ENCODE data around the gene CTSS. TPM values are rescaled to one million over a fixed set of nuclear protein-coding genes. Genes with fewer than 3 reads are reported as not detected.

CTSS gene
- total RNA-seq (10 to 100 TPM in 3 of 4 donors, 1 to 10 TPM in 1; 9.7 to 14.5 (median 11.4) TPM), polyA plus RNA-seq (1 to 10 TPM; 2.4 to 4.1 (median 2.5) TPM)
- long read RNA-seq, donor 1, full-length matches to known transcripts, result 10 of 10 reads
- long read RNA-seq, donor 1, partial matches to known transcripts, result 0 of 10 reads
- long read RNA-seq, donor 1, other reads (novel, unspliced or antisense), result 0 of 10 reads
- long read RNA-seq, donor 2, full-length matches to known transcripts, result 5 of 5 reads
- long read RNA-seq, donor 2, partial matches to known transcripts, result 0 of 5 reads
- long read RNA-seq, donor 2, other reads (novel, unspliced or antisense), result 0 of 5 reads

GRCh38 chr1:150765296-150765976 is at the start of gene CTSS:
Gene CTSS, minus strand, starts transcription at chr1:150765778. Its CDS starts 1,015 bp downstream, at chr1:150764763.
- 16 to 19% (median 17%) methylated on average over 4 of the region's 4 CpGs for WGBS, 3 donors
- intact Hi-C loops (cut with DNase I), result no loop called here

GRCh38 chr1:150813028-150813707 is 47.6 kb upstream of the CTSS start:
- Histone ChIP-seq H3K27me3 (ENCODE audit: insufficient read depth in 3 of 3, low read length in 2 of 3) (no peaks in the 10 kb centered on the region), H3K27ac (no peak overlapping the region), H3K36me3 (ENCODE audit: insufficient read depth in 1 of 2, low read depth in 1 of 2) (peaks cover 10 to 86% of the 10 kb centered on the region in 2 donors), H3K4me3 (no peak overlapping the region), H3K4me1 (no peaks in the 10 kb centered on the region), H3K9me3 (no peaks in the 10 kb centered on the region)
- intact Hi-C loops (cut with DNase I), result loop anchor here in 1 of 2 donors (10.0 kb wide), 1 partner anchor 468 kb away; no protein-coding TSS in a partner anchor
- WGBS, 3 donors, result 50 to 59% (median 51%) methylated on average over 5 of the region's 5 CpGs
- peak; percentile 28 to 62 for DNase-seq
- ATAC-seq, result peak in 3 of 4 donors; percentile 64 to 79 (median 72)
- TF ChIP-seq, protein P1, sequence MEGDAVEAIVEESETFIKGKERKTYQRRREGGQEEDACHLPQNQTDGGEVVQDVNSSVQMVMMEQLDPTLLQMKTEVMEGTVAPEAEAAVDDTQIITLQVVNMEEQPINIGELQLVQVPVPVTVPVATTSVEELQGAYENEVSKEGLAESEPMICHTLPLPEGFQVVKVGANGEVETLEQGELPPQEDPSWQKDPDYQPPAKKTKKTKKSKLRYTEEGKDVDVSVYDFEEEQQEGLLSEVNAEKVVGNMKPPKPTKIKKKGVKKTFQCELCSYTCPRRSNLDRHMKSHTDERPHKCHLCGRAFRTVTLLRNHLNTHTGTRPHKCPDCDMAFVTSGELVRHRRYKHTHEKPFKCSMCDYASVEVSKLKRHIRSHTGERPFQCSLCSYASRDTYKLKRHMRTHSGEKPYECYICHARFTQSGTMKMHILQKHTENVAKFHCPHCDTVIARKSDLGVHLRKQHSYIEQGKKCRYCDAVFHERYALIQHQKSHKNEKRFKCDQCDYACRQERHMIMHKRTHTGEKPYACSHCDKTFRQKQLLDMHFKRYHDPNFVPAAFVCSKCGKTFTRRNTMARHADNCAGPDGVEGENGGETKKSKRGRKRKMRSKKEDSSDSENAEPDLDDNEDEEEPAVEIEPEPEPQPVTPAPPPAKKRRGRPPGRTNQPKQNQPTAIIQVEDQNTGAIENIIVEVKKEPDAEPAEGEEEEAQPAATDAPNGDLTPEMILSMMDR (IDR thresholded peaks at IDR 0.05), result peak; percentile 47

More at GRCh38 chr1:150765296-150765976, at the start of gene CTSS:
- no peaks in the 10 kb centered on the region for H3K36me3 ChIP-seq (ENCODE audit: insufficient read depth in 1 of 2, low read depth in 1 of 2)
- no peaks in the 10 kb centered on the region for H3K27me3 ChIP-seq (ENCODE audit: insufficient read depth in 3 of 3, low read length in 2 of 3)
- ATAC-seq (no peak), DNase-seq (no peak)
- peak within 1 kb of the TSS; percentile 50 for H3K4me3 ChIP-seq
- peak within 1 kb of the TSS; percentile 27 for H3K27ac ChIP-seq
- H3K9me3 ChIP-seq, result no peaks in the 10 kb centered on the region
- no peaks in the 10 kb centered on the region for H3K4me1 ChIP-seq
- TF ChIP-seq, protein P1 (IDR thresholded peaks at IDR 0.05), result no peak

DNA sequence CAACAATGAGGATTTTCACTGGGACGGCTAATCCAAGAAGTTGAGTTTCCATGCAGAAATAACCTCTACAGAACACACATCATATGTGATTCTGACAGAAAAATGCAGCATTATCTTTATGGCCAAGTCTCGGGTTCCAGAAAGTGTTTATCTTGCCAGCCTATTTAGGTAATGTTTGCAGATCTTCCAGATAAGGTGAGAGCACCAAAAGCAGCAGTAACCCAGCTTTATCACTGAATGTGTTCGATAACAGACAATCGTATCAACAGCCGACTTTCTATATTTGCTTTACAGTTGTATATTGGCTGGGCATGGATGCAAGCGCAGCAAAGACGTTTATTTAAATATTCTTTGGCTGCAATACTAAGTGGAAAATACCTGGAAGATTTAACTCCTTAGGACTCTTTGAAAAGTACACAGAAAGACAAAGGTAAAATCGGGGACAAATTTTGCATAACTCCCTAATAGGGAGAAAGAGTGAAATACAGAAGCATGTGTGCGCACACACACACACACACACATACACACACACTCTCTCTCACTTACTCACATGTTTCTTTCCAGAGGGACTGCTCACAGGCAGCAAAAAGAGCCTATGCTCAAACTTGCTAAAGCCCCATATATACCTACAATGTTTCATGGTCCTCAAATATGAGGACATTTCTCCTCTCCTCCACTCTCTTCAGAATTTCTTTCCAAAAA is 45.5 kb upstream of the CTSS start:
- no peak overlapping the region for H3K4me3 ChIP-seq
- DNase-seq, result no peak
- H3K27ac ChIP-seq, result no peak overlapping the region
- no peaks in the 10 kb centered on the region for H3K9me3 ChIP-seq
- 78 to 80% (median 79%) methylated on average over 9 of the region's 9 CpGs for WGBS, 3 donors
- H3K27me3 ChIP-seq (ENCODE audit: insufficient read depth in 3 of 3, low read length in 2 of 3), result no peaks in the 10 kb centered on the region
- ATAC-seq, result no peak
- H3K4me1 ChIP-seq, result no peaks in the 10 kb centered on the region
- TF ChIP-seq, protein P1 (IDR thresholded peaks at IDR 0.05), result no peak
- intact Hi-C loops (cut with DNase I), result loop anchor here in 1 of 2 donors (10.0 kb wide), 1 partner anchor 466 kb away; no protein-coding TSS in a partner anchor
- H3K36me3 ChIP-seq (ENCODE audit: insufficient read depth in 1 of 2, low read depth in 1 of 2), result peaks cover 7 to 66% of the 10 kb centered on the region in 2 donors

GRCh38 chr1:150809651-150810050 is 44.1 kb upstream of the CTSS start:
- H3K27ac ChIP-seq, result no peak overlapping the region
- intact Hi-C loops (cut with DNase I), result loop anchor here (10.0 kb wide), 2 partner anchors 45 to 465 kb away; no protein-coding TSS in a partner anchor
- H3K4me3 ChIP-seq, result no peak overlapping the region
- no peaks in the 10 kb centered on the region for H3K27me3 ChIP-seq (ENCODE audit: insufficient read depth in 3 of 3, low read length in 2 of 3)
- TF ChIP-seq, protein P1 (IDR thresholded peaks at IDR 0.05), result no peak
- DNase-seq (peak in 1 of 2 donors; percentile 15), ATAC-seq (no peak)
- no peaks in the 10 kb centered on the region for H3K9me3 ChIP-seq
- WGBS, 3 donors, result 71 to 81% (median 80%) methylated on average over 3 of the region's 3 CpGs
- H3K4me1 ChIP-seq, result no peaks in the 10 kb centered on the region
- H3K36me3 ChIP-seq (ENCODE audit: insufficient read depth in 1 of 2, low read depth in 1 of 2), result peaks cover 7 to 51% of the 10 kb centered on the region in 2 donors

Measured in psoas muscle (tissue), 8 donors.